HCT116 (cell line): Measurements from ENCODE around the gene CASKIN2. TPM values are rescaled to one million over a fixed set of nuclear protein-coding genes. Genes with fewer than 3 reads are reported as not detected.

ENCODE experiments used
- ATAC-seq: fragments of 200-7000 bp; cut with Tn5 transposase; 2 replicates; pipeline ENCODE4 v1.9.1; 2020; ENCODE audit warnings: mild to moderate bottlenecking, moderate library complexity
- BruUV-seq: library from RNA; stranded (reverse); fragments of 400-500 nt; replicated peaks from 2 replicates; lab custom pipeline; 2021; lab: Mats Ljungman, UMichigan
- CTCF ChIA-PET: fragments of 300-600 bp; sonication (Branson Sonifier 250); formaldehyde crosslinking; loops from one replicate; lab custom pipeline; 2021; ENCODE audit warnings: antibody characterized with exemption; lab: Charles Lee
- POLR2A ChIA-PET: fragments of 300-600, 350-600 bp; sonication (Branson Sonifier 250); formaldehyde crosslinking; loops from one replicate; lab custom pipeline; 2021; ENCODE audit warnings: antibody characterized with exemption; lab: Charles Lee
- RAD21 ChIA-PET, 2 experiments: fragments of 300-600 bp; sonication (Branson Sonifier 250); formaldehyde crosslinking; loops; one replicate each; lab custom pipeline; 2023; ENCODE audit warnings: low total read pairs in 2 of 2; ENCODE audit not compliant: uncharacterized antibody in 2 of 2, unreplicated experiment in 2 of 2, low non-redundant PET in 1 of 2; lab: Charles Lee
- DNase-seq: peaks from one replicate; pipeline ENCODE4 v3.0.0-alpha.2; 2010; ENCODE audit warnings: low read depth, low spot score
- H2AFZ ChIP-seq: fragments of 200-600 bp; shearing (Covaris generic), sonication (generic); 2 replicates; pipeline ENCODE4 v1.6.1; 2017; ENCODE audit warnings: low read depth, mixed run types, mixed read lengths, antibody characterized with exemption, low read length; ENCODE audit not compliant: poor library complexity, severe bottlenecking
- H3K27ac ChIP-seq: 2 replicates; pipeline ENCODE4 v1.5.1; 2012; ENCODE audit warnings: low read depth, low read length
- H3K27me3 ChIP-seq: fragments of 200-600 bp; sonication (generic); 2 replicates; pipeline ENCODE4 v1.6.1; 2016; ENCODE audit warnings: mixed run types, low read length, mixed read lengths; ENCODE audit not compliant: insufficient read depth
- H3K36me3 ChIP-seq, 2 experiments: fragments of 200-500 bp in 1 of 2; fragments of 200-600 bp in 1 of 2; sonication (Bioruptor generic) in 1 of 2; sonication (generic) in 1 of 2; 2 replicates each; pipeline versions ENCODE4 v1.5.1 to v1.6.1; 2014 to 2016; ENCODE audit warnings: low read length in 2 of 2, inconsistent platforms in 1 of 2, mixed read lengths in 1 of 2, mixed run types in 1 of 2; ENCODE audit not compliant: insufficient read depth in 2 of 2, control insufficient read depth in 1 of 2
- H3K4me1 ChIP-seq, 2 experiments: fragments of 200-600 bp in 1 of 2; sonication (generic) in 1 of 2; 2 replicates each; pipeline versions ENCODE4 v1.5.1 to v1.6.1; 2012 to 2017; ENCODE audit warnings: low read length in 2 of 2, inconsistent platforms in 1 of 2, mild to moderate bottlenecking in 1 of 2, mixed read lengths in 1 of 2, mixed run types in 1 of 2, moderate library complexity in 1 of 2; ENCODE audit not compliant: insufficient read depth in 2 of 2, control insufficient read depth in 1 of 2
- H3K4me2 ChIP-seq: fragments of 200-600 bp; sonication (generic); 2 replicates; pipeline ENCODE4 v1.6.1; 2017; ENCODE audit warnings: mixed run types, low read length, mixed read lengths
- H3K4me3 ChIP-seq, 2 experiments: fragments of 200-600 bp in 1 of 2; sonication (generic) in 1 of 2; replicated peaks in 1 of 2; 2 replicates each; pipeline ENCODE4 v1.5.1; 2011 to 2016; ENCODE audit warnings: low read length in 2 of 2, control low read depth in 1 of 2, low read depth in 1 of 2, mild to moderate bottlenecking in 1 of 2, mixed read lengths in 1 of 2, mixed run types in 1 of 2
- H3K79me2 ChIP-seq: fragments of 200-600 bp; sonication (generic); 2 replicates; pipeline ENCODE4 v1.6.1; 2017; ENCODE audit warnings: mild to moderate bottlenecking, mixed run types, low read length, moderate library complexity, mixed read lengths; ENCODE audit not compliant: insufficient read depth
- H3K9ac ChIP-seq: fragments of 200-600 bp; sonication (generic); 2 replicates; pipeline ENCODE4 v1.6.1; 2016; ENCODE audit warnings: low read length, mixed read lengths
- H3K9me2 ChIP-seq: fragments of 200-600 bp; sonication (generic), shearing (Covaris generic); 2 replicates; pipeline ENCODE4 v1.6.1; 2017; ENCODE audit warnings: mixed run types, mild to moderate bottlenecking, moderate library complexity; ENCODE audit not compliant: insufficient read depth
- H3K9me3 ChIP-seq, 2 experiments: fragments of 200-500 bp in 1 of 2; fragments of 200-600 bp in 1 of 2; sonication (Bioruptor generic) in 1 of 2; sonication (generic) in 1 of 2; 2 replicates each; pipeline ENCODE4 v1.6.1; 2014 to 2017; ENCODE audit warnings: low read length in 2 of 2, mixed read lengths in 2 of 2, inconsistent platforms in 1 of 2, low read depth in 1 of 2, mild to moderate bottlenecking in 1 of 2, mixed run types in 1 of 2, moderate library complexity in 1 of 2; ENCODE audit not compliant: control insufficient read depth in 1 of 2, insufficient read depth in 1 of 2
- H4K20me1 ChIP-seq: fragments of 200-600 bp; sonication (generic), shearing (Covaris generic); 2 replicates; pipeline ENCODE4 v1.6.1; 2017; ENCODE audit warnings: mixed run types, mild to moderate bottlenecking, moderate library complexity; ENCODE audit not compliant: insufficient read depth
- EGR1 ChIP-seq: IDR thresholded peaks from 2 replicates; pipeline ENCODE4 v1.6.1; 2012; ENCODE audit warnings: low read depth
- FOSL1 ChIP-seq: IDR thresholded peaks from 2 replicates; pipeline ENCODE4 v1.6.1; 2012; ENCODE audit warnings: low read depth
- POLR2AphosphoS5 ChIP-seq: IDR thresholded peaks from 2 replicates; pipeline ENCODE4 v1.6.1; 2011; ENCODE audit warnings: mild to moderate bottlenecking, low read depth, low read length, moderate library complexity
- SIN3A ChIP-seq: IDR thresholded peaks from 2 replicates; pipeline ENCODE4 v1.6.1; 2012; ENCODE audit warnings: low read depth
- SRF ChIP-seq: IDR thresholded peaks from 2 replicates; pipeline ENCODE4 v1.6.1; 2012; ENCODE audit warnings: low read depth
- ZNF274 ChIP-seq: fragments of 200-500 bp; sonication (Bioruptor generic); IDR thresholded peaks from 2 replicates; pipeline ENCODE4 v1.6.1; 2014; ENCODE audit warnings: mild to moderate bottlenecking, low read depth, low read length, inconsistent platforms
- intact Hi-C: fragments of 100-400 bp; cut with micrococcal nuclease; formaldehyde crosslinking; loops from 2 replicates; pipeline ENCODE4 v1.10.0; 2022
- total RNA-seq: library from RNA; stranded (reverse); gene quantifications from one replicate; pipeline ENCODE4 v1.2.1, GENCODE V29; 2021; ENCODE audit not compliant: unreplicated experiment
- TF ChIP-seq, protein P1 (sequence below), 3 experiments: fragments of 200-600 bp in 1 of 3; sonication (generic) in 1 of 3; IDR thresholded peaks in 2 of 3; conservative IDR thresholded peaks in 1 of 3; 2 replicates each; pipeline ENCODE4 v1.5.1; 2012 to 2017; ENCODE audit warnings: low read depth in 2 of 3, low read length in 2 of 3, antibody characterized with exemption in 1 of 3, borderline replicate concordance in 1 of 3, control low read depth in 1 of 3, mild to moderate bottlenecking in 1 of 3, mixed read lengths in 1 of 3, mixed run types in 1 of 3, moderate library complexity in 1 of 3; ENCODE audit not compliant: insufficient read depth in 1 of 3

CASKIN2 gene
- total RNA-seq, 1 experiment from 2014 or later: 38.4 TPM

DNA sequence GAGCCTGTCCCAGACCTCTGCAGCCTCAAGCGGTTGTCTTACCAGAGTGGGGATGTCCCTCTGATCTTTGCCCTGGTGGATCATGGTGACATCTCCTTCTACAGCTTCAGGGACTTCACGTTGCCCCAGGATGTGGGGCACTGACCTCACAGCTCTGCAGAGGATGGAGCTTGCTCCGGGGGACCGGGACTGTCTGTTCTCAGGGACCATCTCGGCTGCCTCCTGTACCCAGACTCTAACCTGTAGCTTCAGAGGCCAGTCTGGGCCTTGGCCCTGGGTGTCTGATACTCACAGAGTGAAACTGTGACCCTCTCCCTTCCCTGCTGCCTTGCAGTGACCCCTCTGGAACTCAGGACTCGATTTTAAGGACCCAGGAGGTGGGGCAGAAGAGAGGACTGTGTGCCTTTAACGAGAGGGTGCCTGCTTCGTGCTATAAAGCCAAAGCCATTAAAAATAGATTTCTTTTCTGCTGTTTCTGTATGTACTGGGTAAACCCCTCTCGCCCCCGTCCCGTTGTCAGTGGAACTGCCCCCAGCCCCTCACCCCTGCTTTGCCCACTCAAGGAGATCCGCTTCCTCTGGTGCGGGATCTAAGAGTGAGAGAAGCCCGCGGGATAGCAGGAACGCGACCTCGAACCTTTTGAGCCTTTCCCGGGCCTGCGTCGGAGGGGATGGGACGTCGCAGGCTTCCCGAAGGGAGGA lies 9.1 kb upstream of the CASKIN2 start (continued):
- TF ChIP-seq, protein P1, sequence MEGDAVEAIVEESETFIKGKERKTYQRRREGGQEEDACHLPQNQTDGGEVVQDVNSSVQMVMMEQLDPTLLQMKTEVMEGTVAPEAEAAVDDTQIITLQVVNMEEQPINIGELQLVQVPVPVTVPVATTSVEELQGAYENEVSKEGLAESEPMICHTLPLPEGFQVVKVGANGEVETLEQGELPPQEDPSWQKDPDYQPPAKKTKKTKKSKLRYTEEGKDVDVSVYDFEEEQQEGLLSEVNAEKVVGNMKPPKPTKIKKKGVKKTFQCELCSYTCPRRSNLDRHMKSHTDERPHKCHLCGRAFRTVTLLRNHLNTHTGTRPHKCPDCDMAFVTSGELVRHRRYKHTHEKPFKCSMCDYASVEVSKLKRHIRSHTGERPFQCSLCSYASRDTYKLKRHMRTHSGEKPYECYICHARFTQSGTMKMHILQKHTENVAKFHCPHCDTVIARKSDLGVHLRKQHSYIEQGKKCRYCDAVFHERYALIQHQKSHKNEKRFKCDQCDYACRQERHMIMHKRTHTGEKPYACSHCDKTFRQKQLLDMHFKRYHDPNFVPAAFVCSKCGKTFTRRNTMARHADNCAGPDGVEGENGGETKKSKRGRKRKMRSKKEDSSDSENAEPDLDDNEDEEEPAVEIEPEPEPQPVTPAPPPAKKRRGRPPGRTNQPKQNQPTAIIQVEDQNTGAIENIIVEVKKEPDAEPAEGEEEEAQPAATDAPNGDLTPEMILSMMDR (IDR thresholded peaks at IDR 0.05 in 2 of 3, conservative IDR thresholded peaks at IDR 0.05 in 1 of 3; ENCODE audit: borderline replicate concordance in 1 of 3, insufficient read depth in 1 of 3, low read depth in 2 of 3, low read length in 2 of 3): no peak
- TF ChIP-seq EGR1 (no peak), SRF (no peak), FOSL1 (no peak), SIN3A (no peak), ZNF274 (no peak)

DNA sequence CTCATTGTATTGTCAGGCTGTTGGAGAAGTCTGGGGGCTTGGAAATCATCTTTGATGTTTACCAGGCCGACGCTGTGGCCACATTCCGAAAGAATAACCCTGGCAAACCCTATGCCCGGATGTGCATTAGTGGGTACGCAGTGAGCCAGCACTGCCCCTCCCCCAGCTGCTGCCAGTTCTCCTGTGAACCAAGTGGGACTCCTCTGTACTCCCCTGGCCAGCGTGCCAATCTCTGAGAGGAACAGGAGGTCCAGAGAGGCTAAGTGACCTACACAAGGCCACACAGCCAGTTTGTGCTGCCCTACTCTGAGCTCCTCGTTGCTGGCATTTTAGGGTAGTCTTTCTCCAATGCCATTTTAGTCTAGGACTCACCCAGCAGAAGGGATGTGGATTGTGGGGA lies 8.3 kb upstream of the CASKIN2 start:
- H3K9me2 ChIP-seq: no peaks in the 10 kb centered on the region
- ChIA-PET CTCF (interaction anchor here (2.2 kb wide), 1 partner anchor 7 kb away, joined by 39 read pairs; the partner anchor contains the start of gene TSEN54), RAD21 (no interaction called here), POLR2A (no interaction called here)
- peak overlapping the region; percentile 98 for H3K27ac ChIP-seq
- intact Hi-C loops: no loop called here
- H3K4me3 ChIP-seq: no peak overlapping the region
- DNase-seq (no peak), ATAC-seq (no peak)
- H3K79me2 ChIP-seq: peaks cover 37% of the 10 kb centered on the region
- H3K4me2 ChIP-seq: peak overlapping the region; percentile 98
- no peak overlapping the region for H2AFZ ChIP-seq
- H3K36me3 ChIP-seq: peaks cover 14 to 30% of the 10 kb centered on the region in 2 experiments
- H3K9me3 ChIP-seq: no peaks in the 10 kb centered on the region
- peaks cover 16 to 31% of the 10 kb centered on the region in 2 experiments for H3K4me1 ChIP-seq
- peak; percentile 36; the same call in 1 of the 2 replicates for TF ChIP-seq POLR2AphosphoS5
- no peak for TF ChIP-seq EGR1
- no peaks in the 10 kb centered on the region for H3K27me3 ChIP-seq
- 0 out of 2 replicates have a peak overlapping the region, but pooled peaks have one; percentile 95 for H3K9ac ChIP-seq
- no peaks in the 10 kb centered on the region for H4K20me1 ChIP-seq
- no TSS peak for BruUV-seq
